ENCODE data around the gene UNC13D. TPM values are rescaled to one million over a fixed set of nuclear protein-coding genes. Genes with fewer than 3 reads are reported as not detected.

UNC13D gene
- total and polyA plus RNA-seq, 9 of the 15 experiments (the other 6 are each of a cell fraction or from before 2014, with no cell fraction given), result 0.86 to 244 (median 69.2) TPM

DNA sequence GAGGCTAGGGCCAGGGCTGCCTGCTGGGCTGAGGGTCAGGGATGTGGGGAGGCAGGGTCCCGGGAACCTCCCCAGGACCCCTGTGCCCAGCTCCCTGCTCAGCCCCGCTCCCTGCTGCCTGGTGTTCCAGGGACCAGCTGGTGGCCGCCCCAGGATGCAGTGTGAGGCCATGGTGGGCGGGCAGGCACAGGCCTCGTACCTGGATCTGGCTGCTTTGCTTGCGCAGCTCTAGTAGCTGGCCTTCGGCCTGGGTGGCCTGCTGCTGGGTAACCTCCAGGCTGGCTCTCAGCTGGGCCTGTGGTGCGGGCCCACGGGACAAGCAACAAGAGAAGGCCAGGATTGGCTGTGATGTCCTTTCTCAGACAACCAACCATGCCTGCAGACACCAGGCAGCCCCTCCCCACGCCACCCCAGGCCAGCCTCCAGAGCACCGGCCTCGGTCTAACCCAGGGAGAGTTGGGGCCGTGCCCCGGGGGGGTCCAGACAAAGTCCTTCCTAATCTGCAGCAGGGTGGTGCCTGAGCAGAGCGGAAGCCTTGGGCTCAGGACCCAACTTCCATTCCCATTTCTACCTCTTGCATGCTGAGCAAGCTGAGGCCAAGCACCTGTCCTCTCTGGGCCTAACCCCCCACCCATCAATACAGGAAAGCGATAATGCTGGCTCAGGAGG lies 48.5 kb upstream of the UNC13D start:
- Histone ChIP-seq H2AFZ (ENCODE audit: low read depth, low read length) (no peak overlapping the region), H3K36me3 (ENCODE audit: control insufficient read depth, insufficient read depth, low read length) (peaks cover 40% of the 10 kb centered on the region; the same call in 1 of the 3 replicates), H3K27me3 (ENCODE audit: control insufficient read depth in 2 of 2, insufficient read depth in 2 of 2, low read length in 2 of 2) (no peaks in the 10 kb centered on the region), H3K4me3 (no peak overlapping the region), H3K9ac (ENCODE audit: insufficient read depth in 1 of 2, low read depth in 2 of 2, low read length in 2 of 2) (peak overlapping the region in 1 of 2 experiments; percentile 80; a peak in 2 of 4 replicates), H3K9me1 (ENCODE audit: control insufficient read depth, insufficient read depth, low read length) (peaks cover 4% of the 10 kb centered on the region), H3K27ac (ENCODE audit: extremely low read depth, low read depth, low read length) (no peak overlapping the region), H3K9me3 (replicated peaks; ENCODE audit: control insufficient read depth, insufficient read depth, low read depth, low read length) (no peaks in the 10 kb centered on the region), H3K4me1 (replicated peaks in 1 of 2; ENCODE audit: control insufficient read depth in 2 of 2, insufficient read depth in 2 of 2, low read length in 2 of 2) (peaks cover 13 to 75% of the 10 kb centered on the region in 2 experiments; a peak in 4 of 5 replicates), H3K79me2 (ENCODE audit: control insufficient read depth, insufficient read depth, low read length) (peaks cover 31% of the 10 kb centered on the region), H3K4me2 (ENCODE audit: insufficient read depth, low read length) (no peak overlapping the region), H4K20me1 (replicated peaks; ENCODE audit: control insufficient read depth, insufficient read depth, low read length) (no peaks in the 10 kb centered on the region)
- 97% methylated on average over 14 of the region's 16 CpGs for WGBS (ENCODE audit: insufficient coverage, low coverage, missing lambda C conversion rate)
- DNase-seq (ENCODE audit: extremely low read depth in 1 of 4, low spot score in 3 of 4), result no peak
- no TSS peak for BruUV-seq (replicated peaks)
- ATAC-seq, result no peak
- FAIRE-seq, result no peak
- TF ChIP-seq RBFOX2 (IDR thresholded peaks at IDR 0.05; ENCODE audit: low read depth, low read length) (peak; percentile 54), POLR2G (IDR thresholded peaks at IDR 0.05; ENCODE audit: low read depth, low read length) (peak; percentile 60; the same call in 1 of the 2 replicates), NCOA4 (IDR thresholded peaks at IDR 0.05; ENCODE audit: partially characterized antibody) (no peak), TFAP4 (CRISPR knock-in tag; IDR thresholded peaks at IDR 0.05; ENCODE audit: borderline replicate concordance) (peak; percentile 17; the same call in 1 of the 2 replicates), BMI1 (IDR thresholded peaks at IDR 0.05; ENCODE audit: low read length) (no peak)
- in situ Hi-C loops (cut with MboI) (no loop called here), intact Hi-C loops (cut with micrococcal nuclease) (no loop called here)
- CTCF ChIA-PET (ENCODE audit: low intra/inter-chr PET ratio), result no interaction called here
- POLR2A ChIA-PET, result interaction anchor here (0.6 to 15.9 kb wide), 12 partner anchors 9 to 354 kb away, joined by 3 to 169 read pairs (median 4); partner anchors contain the start of genes TRIM47 and WBP2
